SK-N-MC (cell line): Measurements from ENCODE around the gene MPI.
A peak's percentile ranks its signal among the peaks of the same experiment; 100 is the strongest.

Source experiments
- EZH2 ChIP-seq: fragments of 200-600 bp; sonication (generic); IDR thresholded peaks from one replicate; pipeline ENCODE4 v1.6.1; 2017; ENCODE audit warnings: antibody characterized with exemption
- FOXP2 ChIP-seq: optimal IDR thresholded peaks from 2 replicates; pipeline ENCODE3; 2011; ENCODE audit warnings: mild to moderate bottlenecking, moderate library complexity; ENCODE audit not compliant: insufficient read depth; ENCODE audit errors: extremely low read length, control extremely low read depth
- POLR2AphosphoS5 ChIP-seq: IDR thresholded peaks from 2 replicates; pipeline ENCODE4 v1.6.1; 2012; ENCODE audit warnings: mild to moderate bottlenecking, low read depth, low read length, borderline replicate concordance

DNA sequence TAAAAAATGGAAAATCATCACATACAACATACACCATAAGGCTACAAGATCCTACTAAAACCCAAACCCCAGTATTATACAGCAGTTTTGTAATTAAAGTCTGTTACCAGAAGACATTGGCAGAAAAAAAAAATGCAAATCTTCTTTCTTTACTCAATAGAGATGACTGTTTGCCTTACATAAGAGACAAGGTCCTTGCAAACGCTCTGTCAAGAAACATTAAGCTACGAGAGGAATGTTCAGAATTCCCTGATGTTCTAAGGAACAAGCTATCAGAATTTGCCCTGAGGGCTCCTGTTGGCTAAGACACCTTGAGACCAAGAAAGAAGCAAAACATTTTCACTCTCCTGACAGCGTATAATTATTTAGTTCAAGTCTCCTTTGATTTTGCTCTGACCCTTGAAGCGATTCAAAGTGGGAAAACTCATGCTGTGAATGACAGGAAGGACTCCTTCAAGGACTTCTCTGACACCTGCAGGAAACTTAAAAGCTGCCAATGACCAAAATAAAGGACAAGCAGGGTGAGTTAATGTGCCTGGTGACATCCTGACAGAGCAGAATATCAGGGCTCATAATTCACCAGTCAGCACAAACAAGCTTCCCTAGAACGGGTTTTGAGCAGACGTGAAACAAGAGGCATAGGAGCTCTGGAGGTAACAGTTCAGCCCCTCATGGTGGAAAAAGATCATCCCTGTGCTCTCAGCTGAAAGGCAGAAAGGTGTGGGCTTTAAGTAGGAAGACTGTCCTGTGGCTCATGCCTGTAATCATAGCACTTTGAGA, 19.2 kb upstream of the MPI start:
- TF ChIP-seq EZH2 (no peak), POLR2AphosphoS5 (0 out of 2 replicates have a peak, but pooled peaks have one; percentile 27), FOXP2 (no peak)
